ENCODE results near the gene HACL1. TPM values are rescaled to one million over a fixed set of nuclear protein-coding genes. Genes with fewer than 3 reads are reported as not detected.

Gene HACL1
- total RNA-seq, 1 donor from 2014 or later: 22.8 TPM

- H3K36me3 Mint-ChIP-seq (ENCODE audit: low read depth): no peaks in the 10 kb centered on the region
- H3K9me3 Mint-ChIP-seq: no peaks in the 10 kb centered on the region
- H3K27ac Mint-ChIP-seq: peak overlapping the region; percentile 87
- no peaks in the 10 kb centered on the region for H3K27me3 Mint-ChIP-seq (ENCODE audit: low read depth)
- intact Hi-C loops (cut with micrococcal nuclease): no loop called here
- peaks cover 67% of the 10 kb centered on the region for H3K4me1 Mint-ChIP-seq (ENCODE audit: low read depth)
- H3K4me3 Mint-ChIP-seq (ENCODE audit: low read depth): no peak overlapping the region
- DNase-seq (ENCODE audit: low spot score): no peak
Observed at GRCh38 chr3:15635121-15635661, 33.8 kb upstream of the HACL1 start.

GRCh38 chr3:15634671-15635070 is 33.3 kb upstream of the HACL1 start:
- intact Hi-C loops (cut with micrococcal nuclease): loop anchor here (5.0 kb wide), 1 partner anchor 93 kb away; no protein-coding TSS in a partner anchor
- Mint-ChIP-seq H3K9me3 (no peaks in the 10 kb centered on the region), H3K36me3 (ENCODE audit: low read depth) (no peaks in the 10 kb centered on the region), H3K27me3 (ENCODE audit: low read depth) (no peaks in the 10 kb centered on the region), H3K4me1 (ENCODE audit: low read depth) (peaks cover 73% of the 10 kb centered on the region), H3K4me3 (ENCODE audit: low read depth) (no peak overlapping the region), H3K27ac (peak overlapping the region; percentile 13)
- no peak for DNase-seq (ENCODE audit: low spot score)

- no peak for DNase-seq (ENCODE audit: low spot score)
- no peaks in the 10 kb centered on the region for H3K9me3 Mint-ChIP-seq
- H3K4me3 Mint-ChIP-seq (ENCODE audit: low read depth): no peak overlapping the region
- peaks cover 72% of the 10 kb centered on the region for H3K4me1 Mint-ChIP-seq (ENCODE audit: low read depth)
- intact Hi-C loops (cut with micrococcal nuclease): loop anchor here (5.0 kb wide), 1 partner anchor 93 kb away; no protein-coding TSS in a partner anchor
- no peaks in the 10 kb centered on the region for H3K36me3 Mint-ChIP-seq (ENCODE audit: low read depth)
- no peaks in the 10 kb centered on the region for H3K27me3 Mint-ChIP-seq (ENCODE audit: low read depth)
- H3K27ac Mint-ChIP-seq: peak overlapping the region; percentile 20
Observed at GRCh38 chr3:15633766-15634598, 32.6 kb upstream of the HACL1 start.

GRCh38 chr3:15633159-15633558 is 31.8 kb upstream of the HACL1 start:
- Mint-ChIP-seq H3K9me3 (no peaks in the 10 kb centered on the region), H3K27ac (no peak overlapping the region), H3K4me3 (ENCODE audit: low read depth) (no peak overlapping the region), H3K4me1 (ENCODE audit: low read depth) (peaks cover 67% of the 10 kb centered on the region), H3K27me3 (ENCODE audit: low read depth) (no peaks in the 10 kb centered on the region), H3K36me3 (ENCODE audit: low read depth) (no peaks in the 10 kb centered on the region)
- intact Hi-C loops (cut with micrococcal nuclease): loop anchor here (5.0 kb wide), 1 partner anchor 94 kb away; no protein-coding TSS in a partner anchor
- no peak for DNase-seq (ENCODE audit: low spot score)

GRCh38 chr3:15632212-15632580 is 30.8 kb upstream of the HACL1 start:
- H3K36me3 Mint-ChIP-seq (ENCODE audit: low read depth): no peaks in the 10 kb centered on the region
- intact Hi-C loops (cut with micrococcal nuclease): loop anchor here (5.0 kb wide), 1 partner anchor 95 kb away; no protein-coding TSS in a partner anchor
- H3K9me3 Mint-ChIP-seq: no peaks in the 10 kb centered on the region
- H3K27me3 Mint-ChIP-seq (ENCODE audit: low read depth): no peaks in the 10 kb centered on the region
- H3K4me3 Mint-ChIP-seq (ENCODE audit: low read depth): no peak overlapping the region
- H3K4me1 Mint-ChIP-seq (ENCODE audit: low read depth): peaks cover 62% of the 10 kb centered on the region
- H3K27ac Mint-ChIP-seq: peak overlapping the region; percentile 34
- DNase-seq (ENCODE audit: low spot score): no peak

- H3K36me3 Mint-ChIP-seq (ENCODE audit: low read depth): no peaks in the 10 kb centered on the region
- H3K4me1 Mint-ChIP-seq (ENCODE audit: low read depth): peaks cover 58% of the 10 kb centered on the region
- H3K4me3 Mint-ChIP-seq (ENCODE audit: low read depth): no peak overlapping the region
- peak overlapping the region; percentile 34 for H3K27ac Mint-ChIP-seq
- DNase-seq (ENCODE audit: low spot score): no peak
- H3K27me3 Mint-ChIP-seq (ENCODE audit: low read depth): no peaks in the 10 kb centered on the region
- H3K9me3 Mint-ChIP-seq: no peaks in the 10 kb centered on the region
- intact Hi-C loops (cut with micrococcal nuclease): loop anchor here (2.0 to 5.0 kb wide), 2 partner anchors 96 to 547 kb away; no protein-coding TSS in a partner anchor
Observed at GRCh38 chr3:15631426-15632211, 30.2 kb upstream of the HACL1 start.

- Mint-ChIP-seq H3K9me3 (no peaks in the 10 kb centered on the region), H3K27ac (peak overlapping the region; percentile 64), H3K4me1 (ENCODE audit: low read depth) (peaks cover 54% of the 10 kb centered on the region), H3K27me3 (ENCODE audit: low read depth) (no peaks in the 10 kb centered on the region), H3K36me3 (ENCODE audit: low read depth) (peaks cover 1% of the 10 kb centered on the region), H3K4me3 (ENCODE audit: low read depth) (no peak overlapping the region)
- no peak for DNase-seq (ENCODE audit: low spot score)
- intact Hi-C loops (cut with micrococcal nuclease): loop anchor here (1.0 to 5.0 kb wide), 6 partner anchors 17 to 548 kb away; no protein-coding TSS in a partner anchor
Observed at GRCh38 chr3:15630646-15631350, 29.4 kb upstream of the HACL1 start.

GRCh38 chr3:15629860-15630597 is 28.7 kb upstream of the HACL1 start:
- intact Hi-C loops (cut with micrococcal nuclease): loop anchor here (1.0 to 5.0 kb wide), 6 partner anchors 17 to 549 kb away; no protein-coding TSS in a partner anchor
- H3K4me1 Mint-ChIP-seq (ENCODE audit: low read depth): peaks cover 52% of the 10 kb centered on the region
- peak overlapping the region; percentile 64 for H3K27ac Mint-ChIP-seq
- peak; percentile 63 for DNase-seq (ENCODE audit: low spot score)
- H3K36me3 Mint-ChIP-seq (ENCODE audit: low read depth): peaks cover 4% of the 10 kb centered on the region
- peak overlapping the region; percentile 6 for H3K4me3 Mint-ChIP-seq (ENCODE audit: low read depth)
- H3K9me3 Mint-ChIP-seq: no peaks in the 10 kb centered on the region
- no peaks in the 10 kb centered on the region for H3K27me3 Mint-ChIP-seq (ENCODE audit: low read depth)

GRCh38 chr3:15628967-15629366 is 27.6 kb upstream of the HACL1 start:
- DNase-seq (ENCODE audit: low spot score): no peak
- no peaks in the 10 kb centered on the region for H3K27me3 Mint-ChIP-seq (ENCODE audit: low read depth)
- H3K9me3 Mint-ChIP-seq: peaks cover 6% of the 10 kb centered on the region
- peaks cover 53% of the 10 kb centered on the region for H3K4me1 Mint-ChIP-seq (ENCODE audit: low read depth)
- no peak overlapping the region for H3K4me3 Mint-ChIP-seq (ENCODE audit: low read depth)
- no peak overlapping the region for H3K27ac Mint-ChIP-seq
- peaks cover 14% of the 10 kb centered on the region for H3K36me3 Mint-ChIP-seq (ENCODE audit: low read depth)
- intact Hi-C loops (cut with micrococcal nuclease): no loop called here

- Mint-ChIP-seq H3K4me1 (ENCODE audit: low read depth) (peaks cover 31% of the 10 kb centered on the region), H3K4me3 (ENCODE audit: low read depth) (no peak overlapping the region), H3K27ac (peak overlapping the region; percentile 91), H3K27me3 (ENCODE audit: low read depth) (no peaks in the 10 kb centered on the region), H3K9me3 (peaks cover 53% of the 10 kb centered on the region), H3K36me3 (ENCODE audit: low read depth) (peaks cover 58% of the 10 kb centered on the region)
- DNase-seq (ENCODE audit: low spot score): no peak
- intact Hi-C loops (cut with micrococcal nuclease): no loop called here
Observed at GRCh38 chr3:15623535-15624440, 22.4 kb upstream of the HACL1 start.
